Hepatocyte (in vitro differentiated cells): Measurements from ENCODE around the gene JAG2. TPM values are rescaled to one million over a fixed set of nuclear protein-coding genes. Genes with fewer than 3 reads are reported as not detected.

Experiments used
- DNase-seq: peaks from one replicate; pipeline ENCODE4 v3.0.0-alpha.2; 2016; ENCODE audit warnings: low spot score
- H2AFZ ChIP-seq: fragments of 200-600 bp; sonication (generic); 2 replicates; pipeline ENCODE4 v1.6.0; 2016; ENCODE audit warnings: antibody characterized with exemption, mild to moderate bottlenecking
- H3K27ac ChIP-seq: fragments of 200-600 bp; sonication (generic); 2 replicates; pipeline ENCODE4 v1.5.1; 2016; ENCODE audit warnings: mild to moderate bottlenecking
- H3K27me3 ChIP-seq: fragments of 200-600 bp; sonication (generic); 2 replicates; pipeline ENCODE4 v1.6.1; 2016
- H3K36me3 ChIP-seq: fragments of 200-600 bp; sonication (generic); replicated peaks from 2 replicates; pipeline ENCODE4 v1.5.1; 2016; ENCODE audit warnings: low read depth; ENCODE audit not compliant: insufficient read depth
- H3K4me1 ChIP-seq: fragments of 200-600 bp; sonication (generic); 2 replicates; pipeline ENCODE4 v1.5.1; 2016; ENCODE audit warnings: mild to moderate bottlenecking, moderate library complexity; ENCODE audit not compliant: insufficient read depth
- H3K4me2 ChIP-seq: fragments of 200-600 bp; sonication (generic); 2 replicates; pipeline ENCODE4 v1.6.0; 2016
- H3K4me3 ChIP-seq: fragments of 200-600 bp; sonication (generic); 2 replicates; pipeline ENCODE4 v1.5.1; 2016; ENCODE audit warnings: mild to moderate bottlenecking
- H3K79me2 ChIP-seq: fragments of 200-600 bp; sonication (generic); 2 replicates; pipeline ENCODE4 v1.6.0; 2017; ENCODE audit warnings: mild to moderate bottlenecking
- H3K9me2 ChIP-seq: fragments of 200-600 bp; sonication (generic); replicated peaks from 2 replicates; pipeline ENCODE4 v1.6.0; 2017; ENCODE audit warnings: mild to moderate bottlenecking; ENCODE audit not compliant: insufficient read depth
- H3K9me3 ChIP-seq: fragments of 200-600 bp; sonication (generic); 2 replicates; pipeline ENCODE4 v1.5.1; 2016; ENCODE audit warnings: low read depth, mild to moderate bottlenecking
- H4K20me1 ChIP-seq: fragments of 200-600 bp; sonication (generic); 2 replicates; pipeline ENCODE4 v1.6.0; 2016; ENCODE audit warnings: mild to moderate bottlenecking; ENCODE audit not compliant: insufficient read depth, poor library complexity, severe bottlenecking
- CTCF ChIP-seq: fragments of 200-600 bp; sonication (generic); IDR thresholded peaks from 2 replicates; pipeline ENCODE4 v1.5.1; 2016; ENCODE audit warnings: antibody characterized with exemption, mild to moderate bottlenecking; ENCODE audit not compliant: poor library complexity
- EZH2 ChIP-seq: fragments of 200-600 bp; sonication (generic); IDR thresholded peaks from 2 replicates; pipeline ENCODE4 v1.6.1; 2016; ENCODE audit warnings: antibody characterized with exemption, mild to moderate bottlenecking, borderline replicate concordance
- EZH2phosphoT487 ChIP-seq: fragments of 200-600 bp; sonication (generic); IDR thresholded peaks from one replicate; pipeline ENCODE4 v1.6.1; 2018; ENCODE audit warnings: antibody characterized with exemption, mild to moderate bottlenecking, low read depth, moderate library complexity; ENCODE audit not compliant: unreplicated experiment, severe bottlenecking
- WGBS: methylation state at CpG from one replicate; pipeline ENCODE4 v1.1.6; 2016; ENCODE audit warnings: low lambda C conversion rate; ENCODE audit errors: missing lambda C conversion rate; 5-methylcytosine and 5-hydroxymethylcytosine counted together
- polyA plus RNA-seq: library from polyadenylated mRNA; unstranded; fragments of >200 nt; fragmentation: Nextera tagmentation; extraction: Ambion mirVana; gene quantifications from 2 replicates; pipeline ENCODE4 v1.2.1, GENCODE V29; 2016
- total RNA-seq: library from RNA; depleted of rRNA; stranded (reverse); fragments of >200 nt; gene quantifications from 2 replicates; pipeline ENCODE4 v1.2.3, GENCODE V29; 2014

Gene JAG2
- total and polyA plus RNA-seq, 2 experiments from 2014 or later: 4.1 to 6.1 TPM

GRCh38 chr14:105123064-105123665 is 45.4 kb downstream of the JAG2 start:
- no peak overlapping the region for H2AFZ ChIP-seq
- no peaks in the 10 kb centered on the region for H3K9me2 ChIP-seq
- no peak overlapping the region for H3K4me2 ChIP-seq
- no peak overlapping the region for H3K4me3 ChIP-seq
- no peaks in the 10 kb centered on the region for H3K79me2 ChIP-seq
- WGBS: 93% methylated on average over 5 of the region's 5 CpGs
- H4K20me1 ChIP-seq: no peaks in the 10 kb centered on the region
- DNase-seq: no peak
- no peak overlapping the region for H3K27ac ChIP-seq
- H3K27me3 ChIP-seq: no peaks in the 10 kb centered on the region
- H3K4me1 ChIP-seq: no peaks in the 10 kb centered on the region
- no peak for TF ChIP-seq EZH2phosphoT487
- TF ChIP-seq CTCF: no peak
- TF ChIP-seq EZH2: no peak
- no peaks in the 10 kb centered on the region for H3K36me3 ChIP-seq
- no peaks in the 10 kb centered on the region for H3K9me3 ChIP-seq

GRCh38 chr14:105120056-105120455 is 48.5 kb downstream of the JAG2 start:
- Histone ChIP-seq H3K79me2 (no peaks in the 10 kb centered on the region), H3K9me3 (no peaks in the 10 kb centered on the region), H3K27ac (no peak overlapping the region), H2AFZ (no peak overlapping the region), H3K4me1 (no peaks in the 10 kb centered on the region), H4K20me1 (no peaks in the 10 kb centered on the region), H3K9me2 (no peaks in the 10 kb centered on the region), H3K4me2 (no peak overlapping the region), H3K4me3 (no peak overlapping the region), H3K27me3 (no peaks in the 10 kb centered on the region), H3K36me3 (no peaks in the 10 kb centered on the region)
- DNase-seq: no peak
- no peak for TF ChIP-seq EZH2
- TF ChIP-seq EZH2phosphoT487: no peak
- TF ChIP-seq CTCF: no peak
- 81% methylated on average over 6 of the region's 6 CpGs for WGBS

- Histone ChIP-seq H3K9me3 (no peaks in the 10 kb centered on the region), H3K27me3 (no peaks in the 10 kb centered on the region), H3K4me3 (no peak overlapping the region), H4K20me1 (no peaks in the 10 kb centered on the region), H3K79me2 (no peaks in the 10 kb centered on the region), H3K4me2 (no peak overlapping the region), H2AFZ (no peak overlapping the region), H3K9me2 (no peaks in the 10 kb centered on the region), H3K4me1 (no peaks in the 10 kb centered on the region), H3K27ac (peak overlapping the region; percentile 53), H3K36me3 (no peaks in the 10 kb centered on the region)
- DNase-seq: no peak
- TF ChIP-seq EZH2phosphoT487 (no peak), EZH2 (no peak), CTCF (no peak)
- WGBS: 85% methylated on average over 12 of the region's 12 CpGs
These were observed 49.1 kb downstream of the JAG2 start for GRCh38 chr14:105119408-105120025.
